ENCODE results near the gene SYNC. TPM values are rescaled to one million over a fixed set of nuclear protein-coding genes. Genes with fewer than 3 reads are reported as not detected.

Gene SYNC
- total and polyA plus RNA-seq, 2 donors (not counting 1 experiment from before 2014, with no cell fraction given): 50.9 to 58.1 TPM

GRCh38 chr1:32729254-32730046 is 26.9 kb upstream of the SYNC start:
- Histone ChIP-seq H3K79me2 (ENCODE audit: control insufficient read depth, insufficient read depth, low read length) (no peaks in the 10 kb centered on the region), H3K9ac (ENCODE audit: insufficient read depth, low read length) (no peak overlapping the region), H3K4me2 (ENCODE audit: extremely low read depth, insufficient read depth, low read length) (no peak overlapping the region), H4K20me1 (ENCODE audit: control insufficient read depth, extremely low read depth, insufficient read depth, low read length) (no peaks in the 10 kb centered on the region), H3K27ac (ENCODE audit: insufficient read depth, low read length) (peak overlapping the region; percentile 22), H3K27me3 (ENCODE audit: control insufficient read depth, insufficient read depth, low read length) (no peaks in the 10 kb centered on the region), H3K4me3 (replicated peaks in 1 of 4; ENCODE audit: control extremely low read depth in 1 of 4, insufficient read depth in 1 of 4, low read depth in 3 of 4, low read length in 4 of 4) (no peak overlapping the region), H3K9me3 (ENCODE audit: control insufficient read depth, insufficient read depth, low read depth, low read length) (no peaks in the 10 kb centered on the region), H2AFZ (ENCODE audit: low read length) (no peak overlapping the region), H3K4me1 (ENCODE audit: control insufficient read depth, extremely low read depth, insufficient read depth, low read length) (peaks cover 31% of the 10 kb centered on the region), H3K36me3 (ENCODE audit: control insufficient read depth, insufficient read depth, low read length) (no peaks in the 10 kb centered on the region)
- no peak for TF ChIP-seq EZH2 (IDR thresholded peaks at IDR 0.05; ENCODE audit: low read length, missing control alignments)
- no peak for TF ChIP-seq CTCF (conservative IDR thresholded peaks at IDR 0.05 in 1 of 2, IDR thresholded peaks at IDR 0.05 in 1 of 2; ENCODE audit: low read depth in 1 of 2, low read length in 2 of 2)
- DNase-seq (ENCODE audit: low read depth in 2 of 2): no peak

- H3K36me3 ChIP-seq (ENCODE audit: control insufficient read depth, insufficient read depth, low read length): no peaks in the 10 kb centered on the region
- no peaks in the 10 kb centered on the region for H3K79me2 ChIP-seq (ENCODE audit: control insufficient read depth, insufficient read depth, low read length)
- no peaks in the 10 kb centered on the region for H3K9me3 ChIP-seq (ENCODE audit: control insufficient read depth, insufficient read depth, low read depth, low read length)
- DNase-seq (ENCODE audit: low read depth in 2 of 2): no peak
- no peak overlapping the region for H3K4me2 ChIP-seq (ENCODE audit: extremely low read depth, insufficient read depth, low read length)
- no peak overlapping the region for H3K27ac ChIP-seq (ENCODE audit: insufficient read depth, low read length)
- H3K9ac ChIP-seq (ENCODE audit: insufficient read depth, low read length): no peak overlapping the region
- H4K20me1 ChIP-seq (ENCODE audit: control insufficient read depth, extremely low read depth, insufficient read depth, low read length): no peaks in the 10 kb centered on the region
- H2AFZ ChIP-seq (ENCODE audit: low read length): no peak overlapping the region
- no peak overlapping the region for H3K4me3 ChIP-seq (replicated peaks in 1 of 4; ENCODE audit: control extremely low read depth in 1 of 4, insufficient read depth in 1 of 4, low read depth in 3 of 4, low read length in 4 of 4)
- peaks cover 25% of the 10 kb centered on the region for H3K4me1 ChIP-seq (ENCODE audit: control insufficient read depth, extremely low read depth, insufficient read depth, low read length)
- TF ChIP-seq EZH2 (IDR thresholded peaks at IDR 0.05; ENCODE audit: low read length, missing control alignments) (no peak), CTCF (conservative IDR thresholded peaks at IDR 0.05 in 1 of 2, IDR thresholded peaks at IDR 0.05 in 1 of 2; ENCODE audit: low read depth in 1 of 2, low read length in 2 of 2) (no peak)
- H3K27me3 ChIP-seq (ENCODE audit: control insufficient read depth, insufficient read depth, low read length): no peaks in the 10 kb centered on the region
Measured at GRCh38 chr1:32728413-32729077, 26.0 kb upstream of the SYNC start.

- Histone ChIP-seq H3K4me2 (ENCODE audit: extremely low read depth, insufficient read depth, low read length) (no peak overlapping the region), H4K20me1 (ENCODE audit: control insufficient read depth, extremely low read depth, insufficient read depth, low read length) (no peaks in the 10 kb centered on the region), H3K4me3 (replicated peaks in 1 of 4; ENCODE audit: control extremely low read depth in 1 of 4, insufficient read depth in 1 of 4, low read depth in 3 of 4, low read length in 4 of 4) (no peak overlapping the region), H3K36me3 (ENCODE audit: control insufficient read depth, insufficient read depth, low read length) (no peaks in the 10 kb centered on the region), H3K4me1 (ENCODE audit: control insufficient read depth, extremely low read depth, insufficient read depth, low read length) (peaks cover 22% of the 10 kb centered on the region), H3K27ac (ENCODE audit: insufficient read depth, low read length) (no peak overlapping the region), H2AFZ (ENCODE audit: low read length) (no peak overlapping the region), H3K9ac (ENCODE audit: insufficient read depth, low read length) (no peak overlapping the region), H3K79me2 (ENCODE audit: control insufficient read depth, insufficient read depth, low read length) (no peaks in the 10 kb centered on the region), H3K9me3 (ENCODE audit: control insufficient read depth, insufficient read depth, low read depth, low read length) (no peaks in the 10 kb centered on the region), H3K27me3 (ENCODE audit: control insufficient read depth, insufficient read depth, low read length) (no peaks in the 10 kb centered on the region)
- DNase-seq (ENCODE audit: low read depth in 2 of 2): no peak
- TF ChIP-seq EZH2 (IDR thresholded peaks at IDR 0.05; ENCODE audit: low read length, missing control alignments): no peak
- TF ChIP-seq CTCF (conservative IDR thresholded peaks at IDR 0.05 in 1 of 2, IDR thresholded peaks at IDR 0.05 in 1 of 2; ENCODE audit: low read depth in 1 of 2, low read length in 2 of 2): no peak
Measured at GRCh38 chr1:32727876-32728275, 25.3 kb upstream of the SYNC start.
